GM19351 (cell line): ENCODE data around the gene SRRM4.
"Not testable (repeated sequence)": the region's sequence is repeated elsewhere in the genome, so short reads cannot be mapped to it uniquely, and the experiment has no call there.

Source experiments
- ATAC-seq: cut with Tn5 transposase; IDR thresholded peaks from one replicate; pipeline ENCODE4 v1.9.1; 2021; ENCODE audit warnings: mild to moderate bottlenecking, moderate library complexity; ENCODE audit not compliant: unreplicated experiment

The SRRM4 gene

DNA sequence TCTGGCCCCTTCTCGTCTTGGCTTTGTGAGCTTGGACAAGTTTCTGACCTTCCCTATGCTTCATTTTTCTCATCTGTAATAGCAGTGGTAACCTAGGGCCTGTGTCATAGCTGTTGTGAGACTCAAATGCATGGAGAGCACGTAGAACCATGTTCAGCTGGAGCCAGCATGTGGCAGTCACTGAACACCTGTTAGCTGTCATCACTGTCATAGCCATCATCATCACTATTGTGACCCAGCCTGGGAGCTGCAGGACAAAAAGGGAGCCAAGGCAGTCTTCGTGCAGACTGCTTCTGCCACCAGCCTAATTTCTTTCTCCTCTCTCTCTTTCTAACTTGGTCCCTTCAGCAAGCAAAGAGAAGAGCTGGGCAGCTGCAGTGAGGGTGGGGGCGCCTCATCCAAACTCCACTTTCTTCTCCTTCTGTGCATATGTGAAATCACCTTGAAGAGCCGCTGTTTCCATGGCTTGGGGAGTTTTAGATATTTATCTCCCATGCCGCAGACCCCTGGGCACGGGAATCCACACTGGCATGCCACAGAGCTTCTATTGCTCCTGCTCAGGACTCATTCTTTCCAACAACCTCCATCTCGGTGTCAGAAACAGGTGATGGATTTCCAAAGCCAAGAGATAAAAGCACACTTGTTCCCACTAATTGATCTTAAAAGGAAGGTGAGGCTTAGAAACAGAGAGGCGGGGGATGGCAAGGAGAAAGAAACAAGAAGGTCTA is 87.0 kb downstream of the SRRM4 start:
- ATAC-seq: no peak

GRCh38 chr12:119069147-119069642 is 87.9 kb downstream of the SRRM4 start:
- no peak for ATAC-seq

- no peak for ATAC-seq
Observed at GRCh38 chr12:119071176-119071575, 89.8 kb downstream of the SRRM4 start.

DNA sequence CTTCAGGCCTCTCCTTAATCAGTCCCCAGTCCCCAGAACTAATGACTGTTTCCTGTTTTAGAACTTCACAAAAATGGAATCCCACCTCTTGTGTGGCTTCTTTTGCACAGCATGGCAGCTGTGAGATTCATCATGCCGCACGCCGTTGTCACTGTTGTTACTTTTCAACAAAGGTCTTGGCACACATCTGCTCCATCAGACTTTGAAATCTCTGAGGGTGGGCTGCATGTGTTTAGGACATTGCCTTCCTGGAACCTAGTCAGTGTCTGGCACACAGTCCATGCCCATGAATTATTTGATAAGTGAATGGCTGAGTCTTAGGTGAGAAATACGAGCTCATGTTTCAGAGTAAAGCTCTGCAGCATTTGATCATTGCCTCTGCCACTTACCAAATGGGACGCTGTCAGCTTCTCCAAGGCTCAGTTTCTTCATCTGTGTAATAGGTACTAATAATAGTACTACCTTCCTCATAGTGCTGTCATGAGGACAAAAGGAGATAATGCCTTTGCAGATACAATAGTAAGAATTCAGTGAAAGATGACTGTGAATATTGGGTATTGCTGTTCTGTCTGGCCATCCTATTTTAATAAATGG is 90.4 kb downstream of the SRRM4 start:
- no peak for ATAC-seq

- ATAC-seq: no peak
Observed at GRCh38 chr12:119072440-119072839, 91.1 kb downstream of the SRRM4 start.

- ATAC-seq: no peak
Observed at GRCh38 chr12:119075222-119075787, 94.0 kb downstream of the SRRM4 start.

DNA sequence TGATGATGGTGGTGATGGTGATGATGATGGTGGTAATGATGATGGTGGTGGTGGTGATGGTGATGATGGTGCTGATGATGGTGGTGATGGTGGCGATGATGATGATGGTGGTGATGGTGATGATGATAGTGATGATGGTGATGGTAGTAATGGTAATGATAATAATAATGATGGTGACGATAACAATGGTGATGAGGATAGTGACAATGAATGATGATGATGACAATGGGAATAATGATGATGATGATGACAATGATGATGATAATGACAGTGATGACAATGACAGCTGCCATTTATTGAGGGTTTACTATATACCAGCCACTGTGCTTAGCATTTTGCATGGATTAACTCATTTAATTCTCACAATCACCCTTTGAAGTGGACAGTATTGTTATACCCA is 94.6 kb downstream of the SRRM4 start:
- no peak for ATAC-seq

DNA sequence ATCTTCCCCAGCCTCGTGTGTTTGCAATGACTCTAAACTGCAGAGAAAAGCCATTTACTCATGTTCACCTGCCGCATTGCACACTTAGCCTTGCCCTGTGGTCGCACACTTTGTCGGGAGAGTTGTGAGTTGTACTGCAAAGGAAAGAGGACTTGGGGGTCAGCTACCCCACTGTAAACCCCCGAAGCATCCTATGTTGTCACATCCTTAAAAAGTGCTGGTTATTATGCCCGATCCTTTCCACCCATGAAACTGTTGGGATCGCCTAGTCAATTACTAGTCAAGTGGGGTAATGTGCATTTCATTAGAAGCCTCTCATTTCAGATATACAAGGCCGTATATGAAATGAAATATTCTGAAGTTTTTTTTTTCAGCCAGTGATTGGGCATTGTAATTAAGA is 98.2 kb downstream of the SRRM4 start:
- ATAC-seq: no peak

DNA sequence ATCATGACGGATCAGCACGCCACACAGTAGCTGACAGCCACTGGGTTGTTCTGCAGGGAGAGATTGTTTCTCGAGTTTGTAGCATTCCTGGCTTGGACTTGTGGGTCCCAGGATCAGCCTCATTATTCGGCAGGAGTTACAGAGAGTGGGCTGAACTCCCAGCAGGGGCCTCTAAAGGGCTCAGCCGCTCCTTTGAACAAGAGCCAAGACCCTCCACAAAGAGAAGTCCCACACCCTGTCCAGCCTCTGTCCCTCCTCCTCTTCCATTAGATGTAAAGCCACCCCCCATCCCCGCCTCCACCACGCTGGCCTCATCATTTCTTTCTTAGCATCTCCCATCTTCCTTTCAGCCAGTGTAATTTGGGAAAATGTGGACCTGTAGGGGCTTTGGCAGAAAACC is 100.7 kb downstream of the SRRM4 start:
- ATAC-seq: no peak

DNA sequence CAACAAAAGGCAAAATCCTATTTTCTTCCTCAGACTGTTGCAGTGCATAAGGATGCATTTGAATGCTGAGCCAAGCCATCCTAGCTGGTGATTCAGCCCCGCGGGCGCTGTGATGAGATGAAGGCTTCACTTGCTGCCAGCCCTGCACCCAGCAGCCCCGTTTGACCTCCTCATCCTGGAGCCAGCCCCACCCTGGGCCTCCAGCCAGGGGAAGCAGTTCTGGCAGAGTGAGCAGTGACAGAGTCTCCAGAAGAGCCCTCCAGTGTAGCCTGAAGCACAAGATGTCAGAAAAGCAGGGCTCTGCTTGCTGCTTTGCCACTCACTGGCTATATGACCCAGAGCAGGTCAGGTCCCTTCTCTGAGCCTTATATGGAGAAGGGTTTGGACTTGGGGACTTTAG is 101.2 kb downstream of the SRRM4 start:
- no peak for ATAC-seq

GRCh38 chr12:119088685-119089379 is 107.5 kb downstream of the SRRM4 start:
- ATAC-seq: no peak

DNA sequence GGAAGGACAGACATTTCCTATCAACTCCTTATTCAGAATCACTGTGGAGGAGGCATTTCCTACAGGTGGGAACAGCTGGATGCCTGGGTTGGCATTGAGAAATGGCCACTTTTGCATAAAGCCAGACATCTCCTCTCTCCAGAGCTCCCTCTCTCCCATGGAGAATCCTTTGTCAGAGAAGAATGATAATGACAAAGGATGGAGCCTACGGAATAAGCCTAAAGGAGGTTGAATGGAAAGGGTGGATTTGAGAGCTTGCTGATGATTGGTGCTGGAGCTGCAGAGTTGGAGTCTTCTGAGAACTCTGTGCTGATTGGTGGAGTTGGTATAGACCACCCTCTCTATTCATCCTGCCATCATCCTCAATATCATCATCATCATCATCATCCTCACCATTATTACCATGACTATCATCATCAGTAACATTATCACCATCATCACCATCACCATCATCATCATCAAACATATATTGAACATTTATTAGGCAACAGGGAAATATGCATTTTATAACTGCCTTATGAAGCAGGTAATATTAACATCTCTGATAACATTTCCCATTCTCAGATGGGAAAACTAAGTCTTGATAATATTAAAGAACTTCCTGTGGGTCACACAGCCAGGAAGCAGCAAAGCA is 108.2 kb downstream of the SRRM4 start:
- no peak for ATAC-seq

DNA sequence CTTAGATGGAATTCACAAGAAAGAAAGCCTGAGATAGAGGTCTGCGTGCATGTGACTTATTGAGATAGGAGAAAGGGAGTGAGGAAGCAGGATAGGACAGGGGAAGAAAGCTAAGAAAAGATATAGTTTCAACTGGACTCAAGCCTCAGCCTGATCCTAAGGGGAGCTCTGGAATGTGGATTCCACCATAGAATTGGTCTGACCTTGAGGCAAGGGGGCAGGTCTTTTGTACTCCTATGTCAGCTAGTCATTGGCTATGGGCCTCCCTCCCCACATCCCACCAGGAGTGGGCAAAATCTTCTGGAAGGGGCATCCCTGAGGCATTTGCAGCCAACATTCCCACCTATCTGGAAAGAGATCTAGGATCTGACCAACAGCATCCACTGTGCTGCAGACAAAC is 108.9 kb downstream of the SRRM4 start:
- ATAC-seq: no peak

DNA sequence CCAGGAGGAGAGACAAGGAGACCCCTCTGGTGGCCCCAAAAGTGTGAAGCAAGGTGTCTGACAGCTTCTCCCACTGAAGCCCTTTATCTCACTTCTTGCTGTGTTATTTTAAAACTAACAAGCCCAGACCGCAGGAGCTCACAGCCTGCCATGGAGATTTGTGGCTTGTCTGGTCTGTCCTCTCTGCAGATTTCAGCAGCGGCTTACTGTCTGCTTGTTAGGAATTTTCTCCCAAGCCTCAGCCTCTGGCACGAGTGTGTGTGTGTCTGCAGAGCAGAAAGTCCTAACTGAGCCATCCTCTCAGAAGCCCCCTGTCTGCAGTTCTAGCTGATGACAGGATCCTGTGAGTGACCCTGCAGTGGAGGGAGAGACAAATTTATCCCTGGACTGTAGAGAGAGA is 109.5 kb downstream of the SRRM4 start:
- no peak for ATAC-seq

- no peak for ATAC-seq
Observed at GRCh38 chr12:119096429-119097202, 115.3 kb downstream of the SRRM4 start.

DNA sequence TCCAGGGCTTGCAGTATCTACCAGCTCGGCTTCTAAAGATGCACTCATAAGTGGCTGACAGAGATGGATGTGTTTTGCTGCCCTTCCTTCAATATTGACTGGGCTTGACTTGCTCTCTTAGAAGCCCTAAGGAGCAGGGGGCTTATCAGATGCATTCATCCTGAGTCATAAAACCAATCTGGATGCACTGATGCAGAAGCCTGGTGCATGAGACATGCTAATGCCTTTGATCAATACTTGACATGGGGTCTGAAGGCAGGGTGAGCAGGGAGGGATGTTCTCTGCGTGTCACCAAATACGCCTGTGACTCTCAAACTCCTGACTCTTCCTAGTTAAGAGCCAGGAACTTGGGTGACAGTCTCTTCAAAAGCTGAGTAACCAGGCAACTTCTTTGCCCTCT is 119.6 kb downstream of the SRRM4 start:
- ATAC-seq: no peak

DNA sequence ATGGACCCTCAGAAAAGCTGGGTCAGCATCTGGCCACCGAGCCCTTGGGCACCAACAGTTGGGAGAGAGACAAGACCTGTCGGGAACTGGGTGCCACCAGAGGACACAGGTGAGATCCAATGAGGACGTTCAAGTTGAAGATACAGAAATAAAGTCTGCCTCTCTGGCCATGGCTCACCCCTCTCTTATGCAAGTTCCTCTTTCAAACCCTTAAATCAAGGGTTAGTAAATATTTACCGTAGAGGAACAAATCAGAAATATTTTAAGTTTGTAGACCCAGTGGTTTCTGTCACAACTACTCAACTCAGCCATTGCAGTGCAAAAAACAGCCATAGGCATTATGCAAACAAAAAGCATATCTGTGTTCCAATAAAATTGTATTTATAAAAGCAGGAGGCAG is 120.9 kb downstream of the SRRM4 start:
- no peak for ATAC-seq

DNA sequence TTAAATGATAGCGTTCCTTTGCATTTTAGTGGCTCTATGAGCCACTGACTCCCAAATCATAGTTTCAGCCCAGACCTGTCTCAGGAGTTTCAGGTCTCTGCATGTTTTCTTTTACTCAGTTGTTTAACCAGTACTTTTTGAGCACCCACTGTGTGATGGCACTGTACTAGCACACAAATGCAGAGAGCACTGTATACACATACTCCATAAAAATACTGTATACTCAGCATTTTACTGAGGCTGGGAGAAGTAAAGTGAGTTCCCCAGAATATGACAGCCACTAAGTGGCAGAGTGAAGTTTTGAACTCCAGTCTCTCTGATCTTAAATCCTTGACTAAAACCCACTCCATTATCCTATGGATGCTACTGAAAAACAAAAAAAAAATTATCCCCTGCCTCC is 121.4 kb downstream of the SRRM4 start:
- no peak for ATAC-seq

GRCh38 chr12:119104969-119105368 is 123.6 kb downstream of the SRRM4 start:
- not testable (repeated sequence) for ATAC-seq

DNA sequence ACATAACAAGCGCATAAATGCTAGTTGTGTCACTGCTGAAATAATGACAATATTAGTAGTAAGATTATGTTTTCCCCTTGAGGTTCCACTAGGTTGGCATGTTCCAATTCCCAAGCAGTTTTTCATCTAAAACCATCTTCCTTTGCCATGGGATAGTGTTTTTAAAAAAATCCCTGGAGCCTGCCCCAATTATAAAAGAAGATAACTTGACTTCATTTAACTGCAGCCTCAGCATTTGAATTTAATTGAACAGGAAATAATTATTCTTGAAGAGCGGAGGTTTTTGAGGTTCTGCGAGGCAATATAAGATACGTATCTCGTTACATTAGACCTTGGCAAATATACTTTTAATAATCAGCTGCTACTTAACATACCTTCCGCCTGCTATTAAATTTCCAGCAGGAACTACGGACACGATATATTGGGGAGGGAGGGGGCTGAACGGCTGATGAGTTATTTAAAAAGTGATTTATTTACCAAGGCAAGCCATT is 132.2 kb downstream of the SRRM4 start:
- ATAC-seq: no peak
